Astrocyte of the cerebellum (primary cell): ENCODE measurements around the gene HDGFL2.

ENCODE experiments used
- DNase-seq: peaks from one replicate; pipeline ENCODE4 v3.0.0-alpha.2; 2011; ENCODE audit warnings: low read depth
- H3K4me3 ChIP-seq: 2 replicates; pipeline ENCODE4 v1.5.1; 2011; ENCODE audit warnings: mild to moderate bottlenecking, low read depth, low read length, moderate library complexity
- CTCF ChIP-seq: IDR thresholded peaks from 2 replicates; pipeline ENCODE4 v1.5.1; 2012; ENCODE audit warnings: low read length, low read depth, moderate library complexity, mild to moderate bottlenecking; ENCODE audit errors: missing control alignments
- in situ Hi-C: cut with HindIII; loops from 2 replicates; pipeline ENCODE4 v1.10.0; 2017; ENCODE audit warnings: low sequenced_read_pairs

The HDGFL2 gene

DNA sequence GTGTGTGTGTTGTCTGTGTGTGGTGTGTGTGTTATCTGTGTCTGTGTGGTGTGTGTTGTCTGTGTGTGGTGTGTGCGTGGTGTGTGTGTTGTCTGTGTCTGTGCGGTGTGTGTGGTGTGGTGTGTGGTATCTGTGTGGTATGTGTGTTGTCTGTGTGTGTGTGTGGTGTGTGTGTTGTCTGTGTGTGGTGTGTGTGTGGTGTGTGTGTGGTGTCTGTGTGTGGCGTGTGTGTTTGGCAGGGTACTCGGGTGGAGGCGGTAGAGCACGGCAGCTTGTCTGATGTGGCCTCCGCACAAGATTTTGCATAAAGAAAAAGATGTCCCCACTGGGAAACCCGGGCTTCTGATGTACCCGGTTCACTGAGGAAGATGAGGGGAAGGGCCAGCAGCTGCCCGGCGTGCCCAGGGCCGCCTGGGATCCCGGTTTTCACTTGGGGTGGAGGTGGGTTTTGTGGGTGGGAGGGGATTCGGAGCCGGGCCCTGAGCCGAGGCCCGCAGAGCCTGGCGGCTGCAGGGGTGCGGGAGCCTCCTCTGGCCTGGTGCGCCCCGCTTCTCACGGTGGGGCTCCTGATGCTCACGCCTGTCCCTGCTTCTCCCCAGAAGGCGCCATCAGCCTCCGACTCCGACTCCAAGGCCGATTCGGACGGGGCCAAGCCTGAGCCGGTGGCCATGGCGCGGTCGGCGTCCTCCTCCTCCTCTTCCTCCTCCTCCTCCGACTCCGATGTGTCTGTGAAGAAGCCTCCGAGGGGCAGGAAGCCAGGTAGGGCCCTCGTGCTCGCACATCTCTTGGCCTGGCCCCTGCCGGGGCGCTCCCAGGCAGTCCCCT is 21.2 kb downstream of the HDGFL2 start:
- in situ Hi-C loops = no loop called here
- no peak overlapping the region for H3K4me3 ChIP-seq
- no peak for TF ChIP-seq CTCF
- no peak for DNase-seq

DNA sequence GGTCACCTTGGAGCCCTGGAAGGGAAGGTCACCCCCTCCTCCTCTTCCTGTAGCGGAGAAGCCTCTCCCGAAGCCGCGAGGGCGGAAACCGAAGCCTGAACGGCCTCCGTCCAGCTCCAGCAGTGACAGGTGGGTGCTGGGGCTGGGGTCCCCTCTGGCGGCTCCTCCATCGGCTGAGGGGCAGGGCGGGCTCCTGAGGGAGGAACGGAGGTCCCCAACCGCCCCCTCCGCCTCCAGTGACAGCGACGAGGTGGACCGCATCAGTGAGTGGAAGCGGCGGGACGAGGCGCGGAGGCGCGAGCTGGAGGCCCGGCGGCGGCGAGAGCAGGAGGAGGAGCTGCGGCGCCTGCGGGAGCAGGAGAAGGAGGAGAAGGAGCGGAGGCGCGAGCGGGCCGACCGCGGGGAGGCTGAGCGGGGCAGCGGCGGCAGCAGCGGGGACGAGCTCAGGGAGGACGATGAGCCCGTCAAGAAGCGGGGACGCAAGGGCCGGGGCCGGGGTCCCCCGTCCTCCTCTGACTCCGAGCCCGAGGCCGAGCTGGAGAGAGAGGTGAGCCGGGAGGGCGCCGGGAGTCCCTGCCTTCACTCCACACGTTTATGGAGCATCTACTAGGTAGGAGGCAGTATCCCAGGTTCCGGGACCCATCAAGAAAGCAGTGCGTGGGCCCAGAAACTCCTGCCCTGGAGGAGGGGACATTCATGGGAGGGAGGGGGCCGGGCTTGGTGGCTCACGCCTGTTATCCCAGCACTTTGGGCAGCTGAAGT is 22.0 kb downstream of the HDGFL2 start:
- in situ Hi-C loops = no loop called here
- no peak overlapping the region for H3K4me3 ChIP-seq
- TF ChIP-seq CTCF = no peak
- DNase-seq = no peak

GRCh38 chr19:4494691-4495064 is 22.6 kb downstream of the HDGFL2 start:
- in situ Hi-C loops = no loop called here
- no peak for TF ChIP-seq CTCF
- DNase-seq = no peak
- H3K4me3 ChIP-seq = no peak overlapping the region

- no peak for DNase-seq
- no peak overlapping the region for H3K4me3 ChIP-seq
- TF ChIP-seq CTCF = no peak
- in situ Hi-C loops = no loop called here
Measured at GRCh38 chr19:4495471-4495870, 23.4 kb downstream of the HDGFL2 start.

GRCh38 chr19:4496304-4496703 is 24.2 kb downstream of the HDGFL2 start:
- no peak for DNase-seq
- in situ Hi-C loops = no loop called here
- no peak for TF ChIP-seq CTCF
- no peak overlapping the region for H3K4me3 ChIP-seq

DNA sequence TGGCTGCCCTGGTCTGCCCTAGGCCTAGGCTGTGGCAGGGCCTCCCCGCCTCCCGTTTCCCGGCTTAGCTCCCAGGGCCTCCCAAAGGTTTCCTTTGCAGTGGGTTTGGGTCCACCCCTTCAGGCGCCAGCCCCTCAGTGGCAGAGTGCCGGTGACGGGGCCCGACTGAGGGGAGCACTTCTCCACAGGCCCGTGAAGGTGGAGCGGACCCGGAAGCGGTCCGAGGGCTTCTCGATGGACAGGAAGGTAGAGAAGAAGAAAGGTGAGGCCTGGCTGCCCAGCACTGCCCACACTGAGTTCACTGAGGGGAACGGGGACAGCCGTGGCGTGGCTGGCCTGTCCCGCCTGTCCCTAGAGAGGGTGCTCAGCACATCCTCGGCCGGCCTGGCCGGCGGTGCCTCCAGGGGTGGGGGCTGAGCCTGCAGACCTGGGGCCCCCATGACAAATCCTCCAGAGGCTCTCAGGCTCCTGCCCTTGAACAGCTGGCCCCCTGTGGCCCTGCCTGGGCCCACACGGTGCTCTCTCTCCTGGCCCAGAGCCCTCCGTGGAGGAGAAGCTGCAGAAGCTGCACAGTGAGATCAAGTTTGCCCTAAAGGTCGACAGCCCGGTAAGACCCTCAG is 25.8 kb downstream of the HDGFL2 start:
- TF ChIP-seq CTCF = no peak
- in situ Hi-C loops = no loop called here
- no peak overlapping the region for H3K4me3 ChIP-seq
- DNase-seq = no peak
